Spleen (tissue), 11 donors: ENCODE results near the gene KCTD14. TPM values are rescaled to one million over a fixed set of nuclear protein-coding genes. Genes with fewer than 3 reads are reported as not detected.

Experiments used
- DNase-seq: peaks from one replicate; pipeline ENCODE4 v3.0.0-alpha.2; 2020
- H3K27ac ChIP-seq, 8 donors: fragments of 200-600 bp; sonication (generic) in 7 of 8; 1 replicate in 4 of 8; 2 replicates in 4 of 8; pipeline versions ENCODE4 v1.5.0 to v1.8.0; 2016 to 2021; ENCODE audit warnings: inconsistent platforms in 4 of 8, mild to moderate bottlenecking in 4 of 8, moderate library complexity in 1 of 8
- H3K27me3 ChIP-seq, 7 donors: fragments of 200-600 bp; sonication (generic) in 6 of 7; replicated peaks in 1 of 7; 1 replicate in 4 of 7; 2 replicates in 3 of 7; pipeline versions ENCODE4 v1.5.0 to v1.8.0; 2016 to 2021; ENCODE audit warnings: inconsistent platforms in 3 of 7, mild to moderate bottlenecking in 1 of 7
- H3K36me3 ChIP-seq, 6 donors: fragments of 200-600 bp; sonication (generic) in 5 of 6; 1 replicate in 4 of 6; 2 replicates in 2 of 6; pipeline versions ENCODE4 v1.5.0 to v1.8.0; 2016 to 2021; ENCODE audit warnings: inconsistent platforms in 2 of 6
- H3K4me1 ChIP-seq, 6 donors: fragments of 200-600 bp; sonication (generic) in 5 of 6; 1 replicate in 3 of 6; 2 replicates in 3 of 6; pipeline versions ENCODE4 v1.5.0 to v1.8.0; 2016 to 2021; ENCODE audit warnings: inconsistent platforms in 3 of 6
- H3K4me3 ChIP-seq, 8 donors: fragments of 200-600 bp; sonication (generic) in 7 of 8; 1 replicate in 4 of 8; 2 replicates in 4 of 8; pipeline versions ENCODE4 v1.5.0 to v1.8.0; 2016 to 2021; ENCODE audit warnings: inconsistent platforms in 4 of 8, mild to moderate bottlenecking in 4 of 8, moderate library complexity in 2 of 8
- H3K9me3 ChIP-seq, 8 donors: fragments of 200-600 bp; sonication (generic) in 7 of 8; 1 replicate in 4 of 8; 2 replicates in 4 of 8; pipeline versions ENCODE4 v1.5.0 to v1.8.0; 2016 to 2021; ENCODE audit warnings: inconsistent platforms in 4 of 8
- POLR2A ChIP-seq, 3 donors: fragments of 450-650 bp; IDR thresholded peaks; one replicate each; pipeline ENCODE4 v1.5.1; 2017; ENCODE audit warnings: antibody characterized with exemption in 3 of 3, mild to moderate bottlenecking in 1 of 3
- POLR2AphosphoS5 ChIP-seq, 3 donors: sonication (generic); formaldehyde crosslinking; IDR thresholded peaks; one replicate each; pipeline ENCODE4 v1.5.1; 2017; ENCODE audit warnings: antibody characterized with exemption in 3 of 3
- WGBS, 5 donors: extraction: QIAGEN DNeasy Blood & Tissue Kit in 3 of 5; methylation state at CpG; one replicate each; pipeline versions ENCODE4 v1.1.5 to v1.1.7; 2013 to 2018; 5-methylcytosine and 5-hydroxymethylcytosine counted together
- intact Hi-C: fragments of 100-400 bp; cut with DNase I; formaldehyde crosslinking; loops from one replicate; pipeline ENCODE4 v1.15.0; 2023; ENCODE audit warnings: low total_unique reads
- polyA plus RNA-seq, 3 donors: library from polyadenylated mRNA; stranded (reverse); fragments of 200-250 nt; gene quantifications; one replicate each; pipeline ENCODE4 v1.2.1, GENCODE V29; 2013
- total RNA-seq, 7 donors: library from RNA; depleted of rRNA in 3 of 7; stranded (reverse); fragments of >200 nt in 3 of 7; fragmentation: NEBNext Ultra II Directional in 4 of 7; extraction: Animal tissue kit (Norgen Biotek cat#: 25700) in 4 of 7; gene quantifications; one replicate each; pipeline versions ENCODE4 v1.1.0 to v1.2.1, GENCODE V29; 2016 to 2021
- TF ChIP-seq, protein P1 (sequence below), 11 experiments: fragments of 200-600 bp in 7 of 11; fragments of 450-650 bp in 4 of 11; sonication (generic) in 4 of 11; IDR thresholded peaks in 8 of 11; conservative IDR thresholded peaks in 3 of 11; 1 replicate in 7 of 11; 2 replicates in 4 of 11; pipeline versions ENCODE4 v1.4.0 to v1.8.0; 2016 to 2021; ENCODE audit warnings: antibody characterized with exemption in 11 of 11, inconsistent platforms in 4 of 11, mild to moderate bottlenecking in 1 of 11
- donor health status: healthy with polysubstance abuse.
- donor health status: DM: no; HTN: no; CAD: no; lungs with moderate emphysema.
- donor health status: DM: no; HTN: no; CAD: no.
- donor health status: Bipolar disorder and iron deficiency.
- donor health status: healthy.
- donor health status: DM: no; HTN: no; CAD: no.
- donor health status: DM: yes; HTN: yes; CAD: no.

Gene KCTD14
- total and polyA plus RNA-seq, 10 donors, result 0.20 to 0.82 (median 0.51) TPM; not detected in 2

DNA sequence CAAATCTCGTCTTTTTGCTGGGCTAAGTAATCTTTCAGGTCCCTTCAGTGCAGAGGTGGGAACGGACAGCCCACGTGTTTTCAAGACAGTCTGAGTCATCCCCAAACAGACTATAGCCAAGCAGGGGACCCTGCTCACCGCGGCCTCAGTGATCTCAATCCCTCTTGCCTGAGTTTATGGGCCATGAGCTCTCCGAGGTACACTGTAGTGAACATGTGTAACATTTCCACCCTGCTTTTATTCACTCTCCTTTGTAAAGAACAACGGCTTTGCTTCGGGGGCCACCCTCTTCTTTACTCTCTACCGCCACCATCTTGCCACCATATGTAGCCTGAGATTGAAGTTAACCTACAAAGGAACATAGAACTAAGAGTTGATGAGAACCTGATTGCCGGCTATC lies 11.5 kb upstream of the KCTD14 start:
- intact Hi-C loops, result no loop called here
- no peak overlapping the region for H3K27ac ChIP-seq
- TF ChIP-seq POLR2AphosphoS5 (IDR thresholded peaks at IDR 0.05) (no peak), POLR2A (IDR thresholded peaks at IDR 0.05) (no peak)
- TF ChIP-seq, protein P1, sequence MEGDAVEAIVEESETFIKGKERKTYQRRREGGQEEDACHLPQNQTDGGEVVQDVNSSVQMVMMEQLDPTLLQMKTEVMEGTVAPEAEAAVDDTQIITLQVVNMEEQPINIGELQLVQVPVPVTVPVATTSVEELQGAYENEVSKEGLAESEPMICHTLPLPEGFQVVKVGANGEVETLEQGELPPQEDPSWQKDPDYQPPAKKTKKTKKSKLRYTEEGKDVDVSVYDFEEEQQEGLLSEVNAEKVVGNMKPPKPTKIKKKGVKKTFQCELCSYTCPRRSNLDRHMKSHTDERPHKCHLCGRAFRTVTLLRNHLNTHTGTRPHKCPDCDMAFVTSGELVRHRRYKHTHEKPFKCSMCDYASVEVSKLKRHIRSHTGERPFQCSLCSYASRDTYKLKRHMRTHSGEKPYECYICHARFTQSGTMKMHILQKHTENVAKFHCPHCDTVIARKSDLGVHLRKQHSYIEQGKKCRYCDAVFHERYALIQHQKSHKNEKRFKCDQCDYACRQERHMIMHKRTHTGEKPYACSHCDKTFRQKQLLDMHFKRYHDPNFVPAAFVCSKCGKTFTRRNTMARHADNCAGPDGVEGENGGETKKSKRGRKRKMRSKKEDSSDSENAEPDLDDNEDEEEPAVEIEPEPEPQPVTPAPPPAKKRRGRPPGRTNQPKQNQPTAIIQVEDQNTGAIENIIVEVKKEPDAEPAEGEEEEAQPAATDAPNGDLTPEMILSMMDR (IDR thresholded peaks at IDR 0.05 in 8 of 11, conservative IDR thresholded peaks at IDR 0.05 in 3 of 11), result no peak
- H3K36me3 ChIP-seq, result no peaks in the 10 kb centered on the region
- DNase-seq, result no peak
- H3K4me3 ChIP-seq, result no peak overlapping the region
- no peaks in the 10 kb centered on the region for H3K27me3 ChIP-seq
- peaks cover 0 to 17% (median 5%) of the 10 kb centered on the region in 6 donors for H3K4me1 ChIP-seq
- no peaks in the 10 kb centered on the region for H3K9me3 ChIP-seq
- WGBS, 5 donors, result 71 to 83% (median 74%) methylated on average over 10 of the region's 10 CpGs

DNA sequence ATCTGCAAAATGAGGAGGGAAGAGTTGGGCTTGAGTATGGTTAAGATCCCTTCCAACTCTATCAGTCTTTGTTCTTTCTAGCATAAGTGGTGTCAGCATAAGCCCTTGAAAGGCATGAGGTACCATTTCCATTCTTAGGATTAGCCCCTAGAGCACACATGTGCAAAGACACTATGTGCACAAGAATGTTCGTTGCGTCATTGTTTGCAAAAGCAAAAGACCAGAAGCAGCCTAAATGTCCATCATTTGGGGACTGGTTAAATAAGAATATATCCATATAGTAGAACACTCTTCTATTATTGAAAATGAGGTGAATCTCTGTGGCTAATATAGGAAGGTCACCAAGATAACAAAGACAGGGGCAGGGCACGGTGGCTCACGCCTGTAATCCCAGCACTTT lies 10.0 kb upstream of the KCTD14 start:
- Histone ChIP-seq H3K27ac (no peak overlapping the region), H3K4me3 (no peak overlapping the region), H3K27me3 (no peaks in the 10 kb centered on the region), H3K4me1 (peaks cover 0 to 12% (median 0%) of the 10 kb centered on the region in 6 donors), H3K36me3 (no peaks in the 10 kb centered on the region), H3K9me3 (no peaks in the 10 kb centered on the region)
- TF ChIP-seq POLR2AphosphoS5 (IDR thresholded peaks at IDR 0.05), result no peak
- intact Hi-C loops, result no loop called here
- WGBS, 5 donors, result 45 to 90% (median 61%) methylated on average over 4 of the region's 4 CpGs
- DNase-seq, result no peak

DNA sequence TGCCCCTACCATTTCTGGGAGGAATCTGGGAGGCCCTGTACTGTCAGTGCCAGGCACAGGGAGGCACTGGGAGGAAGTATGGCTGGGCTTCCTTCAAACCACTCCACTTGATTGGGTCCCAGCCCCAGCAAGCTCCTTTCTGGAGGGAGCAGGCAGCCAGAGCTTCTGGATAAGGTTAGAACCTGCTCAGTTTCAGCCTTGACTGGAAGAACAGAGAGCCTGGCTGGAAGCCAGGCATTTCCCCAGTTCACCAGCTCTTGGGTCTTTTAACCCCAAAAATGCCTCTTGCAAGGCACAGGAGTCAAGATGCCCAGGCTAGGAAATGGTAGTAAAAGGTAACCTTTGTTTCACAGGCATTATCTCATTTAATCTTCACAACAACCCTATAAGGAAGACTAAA lies 9.0 kb upstream of the KCTD14 start:
- TF ChIP-seq POLR2A (IDR thresholded peaks at IDR 0.05) (no peak), POLR2AphosphoS5 (IDR thresholded peaks at IDR 0.05) (no peak)
- TF ChIP-seq, protein P1 (IDR thresholded peaks at IDR 0.05 in 8 of 11, conservative IDR thresholded peaks at IDR 0.05 in 3 of 11), result no peak
- H3K27ac ChIP-seq, result no peak overlapping the region
- no peaks in the 10 kb centered on the region for H3K9me3 ChIP-seq
- H3K27me3 ChIP-seq, result no peaks in the 10 kb centered on the region
- intact Hi-C loops, result no loop called here
- H3K4me3 ChIP-seq, result no peak overlapping the region
- no peak for DNase-seq
- no peaks in the 10 kb centered on the region for H3K36me3 ChIP-seq
- peaks cover 0 to 12% (median 0%) of the 10 kb centered on the region in 6 donors for H3K4me1 ChIP-seq

DNA sequence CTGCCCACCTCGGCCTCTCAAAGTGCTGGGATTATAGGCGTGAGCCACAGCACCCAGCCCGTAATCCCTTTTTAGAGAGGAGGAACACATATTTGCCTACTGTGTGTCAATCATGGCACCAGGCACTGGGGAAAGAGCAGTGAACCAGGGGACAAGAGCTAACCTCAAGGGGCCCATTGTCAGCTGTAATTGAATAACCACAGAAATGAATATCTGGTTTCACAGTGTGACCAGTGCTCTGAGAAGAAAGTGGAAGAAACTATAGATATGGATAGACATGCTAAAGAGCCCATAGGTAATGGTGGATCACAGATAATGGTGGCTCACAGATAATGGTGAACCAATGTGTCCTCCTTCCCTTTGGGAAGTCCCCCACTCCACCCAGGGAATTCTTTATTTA lies 8.6 kb upstream of the KCTD14 start:
- Histone ChIP-seq H3K36me3 (no peaks in the 10 kb centered on the region), H3K9me3 (no peaks in the 10 kb centered on the region), H3K4me3 (no peak overlapping the region), H3K4me1 (peaks cover 0 to 12% (median 0%) of the 10 kb centered on the region in 6 donors), H3K27ac (no peak overlapping the region), H3K27me3 (no peaks in the 10 kb centered on the region)
- no peak for DNase-seq
- WGBS, 5 donors, result 76 to 94% (median 90%) methylated on average over 3 of the region's 3 CpGs
- intact Hi-C loops, result no loop called here
- TF ChIP-seq POLR2AphosphoS5 (IDR thresholded peaks at IDR 0.05) (no peak), POLR2A (IDR thresholded peaks at IDR 0.05) (no peak)
- TF ChIP-seq, protein P1 (IDR thresholded peaks at IDR 0.05 in 8 of 11, conservative IDR thresholded peaks at IDR 0.05 in 3 of 11), result no peak
